DND-41 (cell line): ENCODE results near the gene CYB561A3.

ENCODE experiments used
- EZH2 ChIP-seq: IDR thresholded peaks from 3 replicates; pipeline ENCODE4 v1.6.1; 2012; ENCODE audit warnings: borderline replicate concordance, low read depth, mild to moderate bottlenecking, moderate library complexity, low read length, inconsistent platforms; ENCODE audit not compliant: severe bottlenecking
- TF ChIP-seq, protein P1 (sequence below): IDR thresholded peaks from 2 replicates; pipeline ENCODE4 v1.5.1; 2012; ENCODE audit warnings: borderline replicate concordance, low read length, moderate library complexity, mild to moderate bottlenecking; ENCODE audit not compliant: poor library complexity, severe bottlenecking; ENCODE audit errors: extremely low read depth

DNA sequence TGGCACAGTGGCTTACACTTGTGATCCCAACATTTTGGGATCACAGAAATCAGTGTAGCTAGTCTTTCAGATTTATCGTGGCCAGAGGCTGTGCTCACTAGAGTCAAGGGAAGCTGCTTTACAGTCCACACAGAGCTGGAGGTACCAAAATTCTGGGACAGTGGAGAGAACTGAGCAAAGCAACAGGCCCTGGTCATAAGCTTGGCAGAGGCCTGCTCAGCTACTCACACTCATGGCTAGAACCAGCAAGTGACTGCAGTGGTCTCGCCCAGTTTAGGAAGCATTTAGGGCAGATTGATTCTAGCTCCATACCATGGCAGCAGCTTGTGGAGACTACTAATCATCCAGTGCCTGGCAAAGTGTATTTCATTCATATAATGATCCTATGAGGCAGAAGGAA, 39.5 kb upstream of the CYB561A3 start:
- no peak for TF ChIP-seq EZH2
- TF ChIP-seq, protein P1, sequence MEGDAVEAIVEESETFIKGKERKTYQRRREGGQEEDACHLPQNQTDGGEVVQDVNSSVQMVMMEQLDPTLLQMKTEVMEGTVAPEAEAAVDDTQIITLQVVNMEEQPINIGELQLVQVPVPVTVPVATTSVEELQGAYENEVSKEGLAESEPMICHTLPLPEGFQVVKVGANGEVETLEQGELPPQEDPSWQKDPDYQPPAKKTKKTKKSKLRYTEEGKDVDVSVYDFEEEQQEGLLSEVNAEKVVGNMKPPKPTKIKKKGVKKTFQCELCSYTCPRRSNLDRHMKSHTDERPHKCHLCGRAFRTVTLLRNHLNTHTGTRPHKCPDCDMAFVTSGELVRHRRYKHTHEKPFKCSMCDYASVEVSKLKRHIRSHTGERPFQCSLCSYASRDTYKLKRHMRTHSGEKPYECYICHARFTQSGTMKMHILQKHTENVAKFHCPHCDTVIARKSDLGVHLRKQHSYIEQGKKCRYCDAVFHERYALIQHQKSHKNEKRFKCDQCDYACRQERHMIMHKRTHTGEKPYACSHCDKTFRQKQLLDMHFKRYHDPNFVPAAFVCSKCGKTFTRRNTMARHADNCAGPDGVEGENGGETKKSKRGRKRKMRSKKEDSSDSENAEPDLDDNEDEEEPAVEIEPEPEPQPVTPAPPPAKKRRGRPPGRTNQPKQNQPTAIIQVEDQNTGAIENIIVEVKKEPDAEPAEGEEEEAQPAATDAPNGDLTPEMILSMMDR: no peak
